Measurements from ENCODE around the gene RAB11FIP4.
"Not testable (repeated sequence)": the region's sequence is repeated elsewhere in the genome, so short reads cannot be mapped to it uniquely, and the experiment has no call there.

RAB11FIP4 gene

DNA sequence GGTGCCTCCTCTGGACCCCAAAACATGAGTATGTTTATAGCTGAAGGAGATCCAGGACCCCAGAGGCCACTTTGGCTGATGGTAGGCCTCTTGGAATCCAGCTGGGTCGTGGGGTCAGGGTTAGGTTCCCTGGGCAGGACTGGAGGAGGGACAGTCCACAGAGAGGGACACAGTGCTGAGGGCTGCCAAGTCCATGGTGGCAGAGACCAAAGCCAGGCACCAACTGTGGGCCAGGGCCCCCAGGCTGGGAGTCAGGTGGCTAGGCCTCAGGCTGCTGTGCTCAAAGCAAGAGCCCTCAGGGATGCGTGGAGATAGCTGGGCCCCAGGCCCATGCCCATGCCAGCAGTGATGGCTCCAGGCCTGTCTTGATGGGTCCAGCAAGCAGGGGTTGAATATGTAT, 44.1 kb downstream of the RAB11FIP4 start:
- in situ Hi-C loops (cut with MboI; ENCODE audit: low pct_unique_long_range_greater_than_20kb, low sequenced_read_pairs, unreplicated experiment) = loop anchor here (25.0 kb wide), 1 partner anchor 402 kb away; no protein-coding TSS in a partner anchor
- DNase-seq (ENCODE audit: low spot score) = no peak
- no peak for TF ChIP-seq CTCF (IDR thresholded peaks at IDR 0.05; ENCODE audit: extremely low read depth, insufficient read depth, missing control alignments)

- no peak for TF ChIP-seq CTCF (IDR thresholded peaks at IDR 0.05; ENCODE audit: extremely low read depth, insufficient read depth, missing control alignments)
- no peak for DNase-seq (ENCODE audit: low spot score)
- in situ Hi-C loops (cut with MboI; ENCODE audit: low pct_unique_long_range_greater_than_20kb, low sequenced_read_pairs, unreplicated experiment) = loop anchor here (25.0 kb wide), 1 partner anchor 399 kb away; no protein-coding TSS in a partner anchor
Observed at GRCh38 chr17:31437720-31438400, 46.4 kb downstream of the RAB11FIP4 start.

GRCh38 chr17:31439716-31440115, 48.2 kb downstream of the RAB11FIP4 start:
- TF ChIP-seq CTCF (IDR thresholded peaks at IDR 0.05; ENCODE audit: extremely low read depth, insufficient read depth, missing control alignments) = no peak
- no peak for DNase-seq (ENCODE audit: low spot score)
- in situ Hi-C loops (cut with MboI; ENCODE audit: low pct_unique_long_range_greater_than_20kb, low sequenced_read_pairs, unreplicated experiment) = loop anchor here (10.0 to 25.0 kb wide), 2 partner anchors 85 to 398 kb away; no protein-coding TSS in a partner anchor

GRCh38 chr17:31442276-31442675, 50.8 kb downstream of the RAB11FIP4 start:
- in situ Hi-C loops (cut with MboI; ENCODE audit: low pct_unique_long_range_greater_than_20kb, low sequenced_read_pairs, unreplicated experiment) = loop anchor here (10.0 to 25.0 kb wide), 2 partner anchors 83 to 395 kb away; no protein-coding TSS in a partner anchor
- TF ChIP-seq CTCF (IDR thresholded peaks at IDR 0.05; ENCODE audit: extremely low read depth, insufficient read depth, missing control alignments) = no peak
- DNase-seq (ENCODE audit: low spot score) = no peak

- in situ Hi-C loops (cut with MboI; ENCODE audit: low pct_unique_long_range_greater_than_20kb, low sequenced_read_pairs, unreplicated experiment) = loop anchor here (10.0 to 25.0 kb wide), 2 partner anchors 82 to 394 kb away; no protein-coding TSS in a partner anchor
- DNase-seq (ENCODE audit: low spot score) = not testable (repeated sequence)
Observed at GRCh38 chr17:31442856-31443255, 51.4 kb downstream of the RAB11FIP4 start.

DNA sequence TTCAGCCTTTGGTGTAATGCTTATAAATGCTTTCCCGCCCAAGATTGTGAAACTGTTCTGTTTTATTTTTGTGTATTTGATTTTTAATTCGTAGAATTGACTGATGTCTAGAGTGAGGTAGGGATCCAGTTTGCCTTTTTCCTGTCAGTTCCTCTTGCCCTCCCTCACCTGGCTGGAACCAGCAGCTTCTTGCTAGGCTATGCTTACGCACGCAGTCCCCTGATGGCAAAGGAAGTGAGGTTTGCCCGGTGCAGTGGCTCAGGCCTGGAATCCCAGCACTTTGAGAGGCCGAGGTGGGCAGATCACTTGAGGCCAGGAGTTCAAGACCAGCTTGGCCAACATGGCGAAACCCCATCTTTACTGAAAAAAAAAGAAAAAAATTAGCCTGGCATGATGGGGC, 51.9 kb downstream of the RAB11FIP4 start:
- no peak for TF ChIP-seq CTCF (IDR thresholded peaks at IDR 0.05; ENCODE audit: extremely low read depth, insufficient read depth, missing control alignments)
- in situ Hi-C loops (cut with MboI; ENCODE audit: low pct_unique_long_range_greater_than_20kb, low sequenced_read_pairs, unreplicated experiment) = loop anchor here (10.0 to 25.0 kb wide), 2 partner anchors 81 to 394 kb away; no protein-coding TSS in a partner anchor
- no peak for DNase-seq (ENCODE audit: low spot score)

DNA sequence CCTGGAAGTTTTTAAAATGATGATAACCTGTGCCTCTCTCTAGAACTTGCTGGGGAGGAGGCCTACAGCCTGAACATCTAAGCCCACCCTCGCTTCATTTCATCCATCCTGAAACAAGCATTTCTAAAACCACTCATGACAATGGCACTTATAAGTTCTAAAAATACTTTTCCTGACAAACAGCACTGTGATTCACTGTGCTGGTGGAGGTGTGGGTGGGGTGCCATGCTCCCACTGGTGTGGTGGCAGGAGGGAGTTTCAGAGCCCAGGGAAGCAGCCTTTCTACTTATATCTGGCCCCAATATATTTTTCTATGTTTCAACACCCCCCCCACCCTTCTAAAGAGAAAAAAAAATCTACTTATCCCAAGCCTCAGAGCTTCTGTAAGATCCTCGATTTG, 52.6 kb downstream of the RAB11FIP4 start:
- no peak for TF ChIP-seq CTCF (IDR thresholded peaks at IDR 0.05; ENCODE audit: extremely low read depth, insufficient read depth, missing control alignments)
- in situ Hi-C loops (cut with MboI; ENCODE audit: low pct_unique_long_range_greater_than_20kb, low sequenced_read_pairs, unreplicated experiment) = loop anchor here (10.0 to 25.0 kb wide), 2 partner anchors 81 to 393 kb away; no protein-coding TSS in a partner anchor
- no peak for DNase-seq (ENCODE audit: low spot score)
